ENCODE data around the gene CPXM2.

CPXM2 gene

DNA sequence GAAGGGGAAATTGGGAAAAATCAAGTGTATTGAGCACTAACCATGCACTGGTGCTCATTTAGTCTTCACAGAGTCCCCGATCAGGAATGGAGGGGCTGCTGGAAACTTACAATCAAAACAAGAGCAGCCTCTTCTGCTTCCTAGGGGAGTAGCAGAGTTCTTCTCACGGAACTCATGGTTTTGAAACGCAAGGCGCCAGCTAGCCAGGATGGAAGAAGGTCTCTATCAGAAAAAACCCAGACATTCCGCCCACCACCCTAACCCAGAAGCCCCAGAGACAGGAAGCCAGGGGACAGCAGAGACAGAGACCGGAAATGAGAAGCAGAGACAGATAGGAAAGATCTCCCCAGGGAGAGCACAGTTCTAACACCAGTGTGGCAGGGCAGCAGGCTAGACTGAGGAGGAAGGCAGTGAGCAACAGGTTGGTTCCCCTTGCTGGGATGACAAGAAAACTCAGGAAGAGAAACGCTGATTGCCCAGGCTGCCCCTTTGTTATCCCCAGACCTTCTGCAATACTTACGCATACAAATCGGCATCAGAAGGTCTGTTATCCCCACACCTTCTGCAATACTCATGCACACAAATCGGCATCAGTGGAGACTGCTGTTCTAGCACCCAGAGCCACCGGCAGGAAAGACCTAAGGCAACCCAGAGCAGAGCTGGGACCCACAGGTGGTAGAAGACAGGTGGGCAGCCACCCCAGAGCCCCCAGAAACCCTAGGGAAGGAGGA, 99.2 kb downstream of the CPXM2 start:
- Histone ChIP-seq H3F3A (ENCODE audit: insufficient read depth) (no peaks in the 10 kb centered on the region), H3K79me2 (ENCODE audit: insufficient read depth, low read length) (no peaks in the 10 kb centered on the region), H3K36me3 (ENCODE audit: low read length) (no peaks in the 10 kb centered on the region), H3K9me3 (ENCODE audit: insufficient read depth, low read length) (no peaks in the 10 kb centered on the region), H4K20me1 (ENCODE audit: low read depth, low read length) (no peaks in the 10 kb centered on the region), H3K27me3 (ENCODE audit: low read length) (no peaks in the 10 kb centered on the region), H3K9ac (ENCODE audit: low read length) (no peak overlapping the region), H3K27ac (ENCODE audit: low read depth, low read length) (no peak overlapping the region), H2AFZ (ENCODE audit: low read depth, low read length, severe bottlenecking) (no peak overlapping the region), H3K4me3 (ENCODE audit: insufficient read depth, low read length, poor library complexity, severe bottlenecking) (no peak overlapping the region), H3K4me2 (ENCODE audit: low read depth, low read length, poor library complexity, severe bottlenecking) (no peak overlapping the region), H3K9me2 (replicated peaks; ENCODE audit: insufficient read depth, low read length) (no peaks in the 10 kb centered on the region)
- TF ChIP-seq, protein P1, sequence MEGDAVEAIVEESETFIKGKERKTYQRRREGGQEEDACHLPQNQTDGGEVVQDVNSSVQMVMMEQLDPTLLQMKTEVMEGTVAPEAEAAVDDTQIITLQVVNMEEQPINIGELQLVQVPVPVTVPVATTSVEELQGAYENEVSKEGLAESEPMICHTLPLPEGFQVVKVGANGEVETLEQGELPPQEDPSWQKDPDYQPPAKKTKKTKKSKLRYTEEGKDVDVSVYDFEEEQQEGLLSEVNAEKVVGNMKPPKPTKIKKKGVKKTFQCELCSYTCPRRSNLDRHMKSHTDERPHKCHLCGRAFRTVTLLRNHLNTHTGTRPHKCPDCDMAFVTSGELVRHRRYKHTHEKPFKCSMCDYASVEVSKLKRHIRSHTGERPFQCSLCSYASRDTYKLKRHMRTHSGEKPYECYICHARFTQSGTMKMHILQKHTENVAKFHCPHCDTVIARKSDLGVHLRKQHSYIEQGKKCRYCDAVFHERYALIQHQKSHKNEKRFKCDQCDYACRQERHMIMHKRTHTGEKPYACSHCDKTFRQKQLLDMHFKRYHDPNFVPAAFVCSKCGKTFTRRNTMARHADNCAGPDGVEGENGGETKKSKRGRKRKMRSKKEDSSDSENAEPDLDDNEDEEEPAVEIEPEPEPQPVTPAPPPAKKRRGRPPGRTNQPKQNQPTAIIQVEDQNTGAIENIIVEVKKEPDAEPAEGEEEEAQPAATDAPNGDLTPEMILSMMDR (IDR thresholded peaks at IDR 0.05; ENCODE audit: insufficient read depth, low read length, poor library complexity, severe bottlenecking) = no peak
- TF ChIP-seq EZH2phosphoT487 (conservative IDR thresholded peaks at IDR 0.05; ENCODE audit: low read length) = no peak

DNA sequence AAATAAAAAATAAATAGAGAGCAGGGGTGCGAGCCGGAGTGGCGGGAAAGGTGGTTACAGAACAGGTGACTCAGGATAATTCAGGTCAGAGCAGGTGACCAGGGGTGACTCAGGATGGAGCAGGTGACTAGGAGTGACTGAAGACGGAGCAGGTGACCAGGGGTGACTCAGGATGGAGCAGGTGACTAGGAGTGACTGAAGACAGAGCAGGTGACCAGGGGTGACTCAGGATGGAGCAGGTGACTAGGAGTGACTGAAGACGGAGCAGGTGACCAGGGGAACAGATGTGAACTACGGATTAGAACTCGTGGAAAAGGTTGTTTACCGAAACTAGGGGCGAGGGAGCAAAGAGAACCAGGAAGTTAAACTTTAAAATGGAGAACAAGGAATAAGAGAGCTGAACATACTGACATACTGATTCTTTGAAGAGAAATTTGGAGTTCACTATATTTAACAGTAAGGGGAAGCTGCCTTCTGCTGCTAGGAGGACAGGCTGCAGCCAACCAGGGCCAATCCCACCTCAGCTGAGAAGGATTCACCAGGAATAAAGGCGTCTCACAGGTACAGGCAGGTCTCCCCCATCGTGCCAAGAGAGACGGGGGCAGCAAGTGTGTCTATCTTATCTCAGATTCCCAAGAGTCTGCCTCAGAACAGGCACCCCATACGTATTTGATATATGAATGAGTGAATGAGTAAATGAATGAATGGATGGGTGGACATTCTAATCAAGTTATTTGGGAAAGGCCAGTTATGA, 101.3 kb downstream of the CPXM2 start:
- no peaks in the 10 kb centered on the region for H3K79me2 ChIP-seq (ENCODE audit: insufficient read depth, low read length)
- no peak overlapping the region for H3K4me3 ChIP-seq (ENCODE audit: insufficient read depth, low read length, poor library complexity, severe bottlenecking)
- H2AFZ ChIP-seq (ENCODE audit: low read depth, low read length, severe bottlenecking) = no peak overlapping the region
- no peaks in the 10 kb centered on the region for H4K20me1 ChIP-seq (ENCODE audit: low read depth, low read length)
- H3K27ac ChIP-seq (ENCODE audit: low read depth, low read length) = no peak overlapping the region
- H3K9ac ChIP-seq (ENCODE audit: low read length) = no peak overlapping the region
- H3K36me3 ChIP-seq (ENCODE audit: low read length) = no peaks in the 10 kb centered on the region
- no peaks in the 10 kb centered on the region for H3K27me3 ChIP-seq (ENCODE audit: low read length)
- H3K4me2 ChIP-seq (ENCODE audit: low read depth, low read length, poor library complexity, severe bottlenecking) = no peak overlapping the region
- H3K9me2 ChIP-seq (replicated peaks; ENCODE audit: insufficient read depth, low read length) = no peaks in the 10 kb centered on the region
- H3K9me3 ChIP-seq (ENCODE audit: insufficient read depth, low read length) = no peaks in the 10 kb centered on the region
- H3F3A ChIP-seq (ENCODE audit: insufficient read depth) = no peaks in the 10 kb centered on the region
- TF ChIP-seq, protein P1 (IDR thresholded peaks at IDR 0.05; ENCODE audit: insufficient read depth, low read length, poor library complexity, severe bottlenecking) = no peak
- TF ChIP-seq EZH2phosphoT487 (conservative IDR thresholded peaks at IDR 0.05; ENCODE audit: low read length) = no peak

DNA sequence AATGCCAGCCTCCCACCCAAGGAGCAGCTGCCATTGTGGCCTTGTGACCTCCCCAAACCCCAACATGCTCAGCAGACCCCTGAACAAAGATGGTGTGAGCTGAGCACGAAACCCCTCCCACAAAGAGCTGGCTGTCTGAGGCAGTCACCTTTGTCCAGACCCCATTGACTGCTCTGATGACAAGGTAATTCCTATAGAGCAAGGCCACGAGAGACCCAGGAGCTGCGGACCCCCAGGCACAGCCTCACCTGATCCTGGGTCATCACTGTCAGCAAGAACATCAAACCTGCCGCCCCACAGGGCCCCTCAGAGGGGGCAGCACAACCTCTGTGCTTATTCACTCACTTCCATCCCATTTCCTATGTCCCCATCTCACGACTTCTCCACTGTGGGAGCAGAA, 102.6 kb downstream of the CPXM2 start:
- no peaks in the 10 kb centered on the region for H3F3A ChIP-seq (ENCODE audit: insufficient read depth)
- H2AFZ ChIP-seq (ENCODE audit: low read depth, low read length, severe bottlenecking) = no peak overlapping the region
- H3K27me3 ChIP-seq (ENCODE audit: low read length) = no peaks in the 10 kb centered on the region
- H3K9me2 ChIP-seq (replicated peaks; ENCODE audit: insufficient read depth, low read length) = no peaks in the 10 kb centered on the region
- H3K36me3 ChIP-seq (ENCODE audit: low read length) = no peaks in the 10 kb centered on the region
- TF ChIP-seq EZH2phosphoT487 (conservative IDR thresholded peaks at IDR 0.05; ENCODE audit: low read length) = no peak
- TF ChIP-seq, protein P1 (IDR thresholded peaks at IDR 0.05; ENCODE audit: insufficient read depth, low read length, poor library complexity, severe bottlenecking) = no peak
- no peaks in the 10 kb centered on the region for H3K9me3 ChIP-seq (ENCODE audit: insufficient read depth, low read length)
- H3K79me2 ChIP-seq (ENCODE audit: insufficient read depth, low read length) = no peaks in the 10 kb centered on the region
- no peak overlapping the region for H3K4me3 ChIP-seq (ENCODE audit: insufficient read depth, low read length, poor library complexity, severe bottlenecking)
- no peak overlapping the region for H3K4me2 ChIP-seq (ENCODE audit: low read depth, low read length, poor library complexity, severe bottlenecking)
- H3K27ac ChIP-seq (ENCODE audit: low read depth, low read length) = no peak overlapping the region
- H4K20me1 ChIP-seq (ENCODE audit: low read depth, low read length) = no peaks in the 10 kb centered on the region
- no peak overlapping the region for H3K9ac ChIP-seq (ENCODE audit: low read length)

Measured in SU-DHL-6 (cell line).